Vagina (tissue), 2 donors: Measurements from ENCODE around the gene STEAP4.

Source experiments
- POLR2A ChIP-seq, 2 donors: fragments of 450-650 bp; IDR thresholded peaks; one replicate each; pipeline ENCODE4 v1.6.1; 2017; ENCODE audit warnings: antibody characterized with exemption in 2 of 2, mild to moderate bottlenecking in 2 of 2, moderate library complexity in 2 of 2
- TF ChIP-seq, protein P1 (sequence below), 3 experiments: fragments of 450-650 bp in 2 of 3; fragments of 200-600 bp in 1 of 3; sonication (generic) in 1 of 3; IDR thresholded peaks; one replicate each; pipeline ENCODE4 v1.5.1; 2017 to 2019; ENCODE audit warnings: antibody characterized with exemption in 3 of 3, mild to moderate bottlenecking in 2 of 3, moderate library complexity in 2 of 3

- no peak for TF ChIP-seq POLR2A (IDR thresholded peaks at IDR 0.05)
- TF ChIP-seq, protein P1, sequence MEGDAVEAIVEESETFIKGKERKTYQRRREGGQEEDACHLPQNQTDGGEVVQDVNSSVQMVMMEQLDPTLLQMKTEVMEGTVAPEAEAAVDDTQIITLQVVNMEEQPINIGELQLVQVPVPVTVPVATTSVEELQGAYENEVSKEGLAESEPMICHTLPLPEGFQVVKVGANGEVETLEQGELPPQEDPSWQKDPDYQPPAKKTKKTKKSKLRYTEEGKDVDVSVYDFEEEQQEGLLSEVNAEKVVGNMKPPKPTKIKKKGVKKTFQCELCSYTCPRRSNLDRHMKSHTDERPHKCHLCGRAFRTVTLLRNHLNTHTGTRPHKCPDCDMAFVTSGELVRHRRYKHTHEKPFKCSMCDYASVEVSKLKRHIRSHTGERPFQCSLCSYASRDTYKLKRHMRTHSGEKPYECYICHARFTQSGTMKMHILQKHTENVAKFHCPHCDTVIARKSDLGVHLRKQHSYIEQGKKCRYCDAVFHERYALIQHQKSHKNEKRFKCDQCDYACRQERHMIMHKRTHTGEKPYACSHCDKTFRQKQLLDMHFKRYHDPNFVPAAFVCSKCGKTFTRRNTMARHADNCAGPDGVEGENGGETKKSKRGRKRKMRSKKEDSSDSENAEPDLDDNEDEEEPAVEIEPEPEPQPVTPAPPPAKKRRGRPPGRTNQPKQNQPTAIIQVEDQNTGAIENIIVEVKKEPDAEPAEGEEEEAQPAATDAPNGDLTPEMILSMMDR (IDR thresholded peaks at IDR 0.05): no peak
Observed at GRCh38 chr7:88307823-88308222, 1.1 kb upstream of the STEAP4 start.
